Large intestine (tissue), 3 donors: ENCODE results near the gene ZNF275. TPM values are rescaled to one million over a fixed set of nuclear protein-coding genes. Genes with fewer than 3 reads are reported as not detected.
"Not testable (repeated sequence)": the region's sequence is repeated elsewhere in the genome, so short reads cannot be mapped to it uniquely, and the experiment has no call there.

Experiments
- DNase-seq, 2 donors: peaks; one replicate each; pipeline versions ENCODE4 v3.0.0 to v3.0.0-alpha.2; 2013
- H3K27ac ChIP-seq: one replicate; pipeline ENCODE4 v1.5.1; 2013; ENCODE audit warnings: low read length
- H3K27me3 ChIP-seq: 2 replicates; pipeline ENCODE4 v1.6.1; 2013; ENCODE audit warnings: low read length; ENCODE audit not compliant: control insufficient read depth, insufficient read depth
- H3K36me3 ChIP-seq: 2 replicates; pipeline ENCODE4 v1.6.1; 2013; ENCODE audit warnings: low read length; ENCODE audit not compliant: control insufficient read depth, insufficient read depth
- H3K4me1 ChIP-seq: one replicate; pipeline ENCODE4 v1.6.1; 2013; ENCODE audit warnings: low read length; ENCODE audit not compliant: control insufficient read depth, insufficient read depth
- H3K4me3 ChIP-seq: one replicate; pipeline ENCODE4 v1.5.1; 2013; ENCODE audit warnings: low read length
- H3K9me3 ChIP-seq: one replicate; pipeline ENCODE4 v1.6.1; 2013; ENCODE audit warnings: mild to moderate bottlenecking, low read depth, low read length, moderate library complexity; ENCODE audit not compliant: control insufficient read depth
- WGBS: methylation state at CpG from one replicate; pipeline ENCODE4 v1.1.5; 2013; ENCODE audit warnings: low lambda C conversion rate; ENCODE audit not compliant: insufficient coverage; 5-methylcytosine and 5-hydroxymethylcytosine counted together
- polyA plus RNA-seq: library from polyadenylated mRNA; unstranded; fragments of 120-200 nt; gene quantifications from one replicate; pipeline ENCODE4 v1.2.1, GENCODE V29; 2013

ZNF275 gene
- polyA plus RNA-seq, 1 donor = 9.7 TPM

DNA sequence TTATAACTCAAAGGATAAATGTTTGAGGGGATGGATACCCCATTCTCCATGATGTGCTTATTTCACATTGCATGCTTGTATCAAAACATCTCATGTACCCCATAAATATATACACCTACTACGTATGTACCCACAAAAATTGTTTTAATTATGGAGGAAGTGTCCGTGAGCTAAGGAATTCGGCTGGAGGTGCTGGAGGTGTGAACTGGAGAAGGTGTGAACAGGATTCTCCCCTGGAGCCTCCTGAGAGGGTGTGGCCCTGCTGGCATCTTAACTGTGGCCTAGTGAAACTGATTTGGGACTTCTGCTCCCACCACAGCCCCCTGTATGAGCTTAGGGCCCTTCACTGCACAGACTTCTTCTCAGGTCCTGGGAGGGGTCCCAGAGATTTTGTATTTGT lies 43.8 kb downstream of the ZNF275 start:
- no peak for DNase-seq
- Histone ChIP-seq H3K9me3 (no peaks in the 10 kb centered on the region), H3K4me1 (no peaks in the 10 kb centered on the region), H3K27ac (no peak overlapping the region), H3K36me3 (no peaks in the 10 kb centered on the region), H3K4me3 (no peak overlapping the region), H3K27me3 (no peaks in the 10 kb centered on the region)
- no CpG with 5 or more reads among the region's 3 CpGs for WGBS

DNA sequence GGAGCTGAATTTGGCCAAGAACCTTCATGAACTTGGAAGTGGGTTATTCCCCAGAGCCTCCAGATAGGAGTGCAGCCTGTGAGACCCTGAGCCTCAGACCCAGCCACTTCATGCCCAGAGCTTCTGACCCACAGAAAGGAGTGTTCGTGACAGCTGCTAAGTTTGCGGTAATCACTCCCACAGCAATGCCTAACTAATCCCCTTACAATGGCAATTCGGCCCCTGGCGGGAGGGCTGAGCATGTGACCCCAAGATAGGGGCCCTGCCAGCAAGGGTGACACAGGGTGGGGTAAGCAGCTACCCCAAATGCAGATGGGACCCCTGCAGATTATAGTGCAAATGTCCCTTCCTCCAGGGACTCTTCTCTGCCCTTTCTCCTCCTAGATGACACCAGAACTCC lies 44.7 kb downstream of the ZNF275 start:
- no peaks in the 10 kb centered on the region for H3K4me1 ChIP-seq
- no peaks in the 10 kb centered on the region for H3K36me3 ChIP-seq
- H3K4me3 ChIP-seq = no peak overlapping the region
- H3K27ac ChIP-seq = no peak overlapping the region
- no CpG with 5 or more reads among the region's 4 CpGs for WGBS
- H3K9me3 ChIP-seq = peaks cover 3% of the 10 kb centered on the region
- no peaks in the 10 kb centered on the region for H3K27me3 ChIP-seq
- DNase-seq = no peak

DNA sequence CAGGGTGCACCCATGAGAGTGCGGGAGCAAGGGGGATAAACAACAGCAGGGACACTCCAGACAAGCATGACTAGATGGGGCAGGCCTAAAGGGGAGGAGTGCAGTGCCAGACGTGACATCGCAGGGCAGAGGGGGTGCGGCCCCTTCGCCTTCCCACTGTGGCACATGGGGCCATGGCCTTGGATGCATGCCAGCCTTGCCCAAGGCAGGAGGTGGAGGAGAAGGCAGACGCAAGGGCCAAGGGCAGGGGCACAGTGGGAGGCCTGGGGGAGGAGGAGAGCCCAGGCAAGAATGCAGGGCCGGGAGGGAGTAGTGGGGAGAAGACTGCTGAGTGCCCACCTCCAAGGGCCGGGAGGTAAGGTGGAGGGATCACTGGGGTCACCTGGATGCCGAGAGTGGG lies 45.6 kb downstream of the ZNF275 start:
- no peak for DNase-seq
- WGBS = no CpG with 5 or more reads among the region's 9 CpGs
- Histone ChIP-seq H3K9me3 (peaks cover 4% of the 10 kb centered on the region), H3K27ac (no peak overlapping the region), H3K27me3 (no peaks in the 10 kb centered on the region), H3K4me3 (no peak overlapping the region), H3K4me1 (no peaks in the 10 kb centered on the region), H3K36me3 (no peaks in the 10 kb centered on the region)

DNA sequence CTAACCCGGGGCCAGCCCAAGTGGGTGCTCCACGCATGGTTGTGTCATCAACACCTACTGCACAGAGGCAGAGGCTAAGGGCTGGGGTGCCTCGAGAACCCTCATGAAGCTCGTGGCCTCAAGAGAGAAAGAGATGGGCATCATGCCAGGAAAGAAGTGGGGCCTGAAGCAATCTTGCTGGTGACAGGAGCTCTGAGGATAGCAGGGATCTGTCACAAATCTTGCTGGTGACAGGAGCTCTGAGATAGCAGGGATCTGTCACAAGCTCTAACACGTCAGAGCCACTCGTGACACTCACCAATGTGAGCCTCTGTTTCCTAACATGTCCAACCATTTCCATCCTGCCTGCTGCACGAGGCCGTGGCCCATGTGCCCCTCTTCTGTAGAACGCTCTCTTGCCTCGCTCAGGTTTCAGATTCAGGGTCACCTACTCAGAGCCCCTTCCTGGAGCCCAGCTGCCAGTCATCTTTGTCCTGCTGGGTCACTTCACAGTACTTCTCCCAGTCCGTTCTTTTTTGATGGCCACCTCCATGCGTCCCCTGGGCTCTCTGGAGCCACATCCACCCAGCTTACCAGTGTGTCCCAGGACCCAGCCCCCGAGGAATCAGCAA lies 46.1 kb downstream of the ZNF275 start:
- peak in 1 of 2 donors; percentile 9 for DNase-seq
- H3K4me1 ChIP-seq = no peaks in the 10 kb centered on the region
- H3K27me3 ChIP-seq = no peaks in the 10 kb centered on the region
- H3K27ac ChIP-seq = no peak overlapping the region
- no peaks in the 10 kb centered on the region for H3K36me3 ChIP-seq
- WGBS = no CpG with 5 or more reads among the region's 13 CpGs
- H3K9me3 ChIP-seq = peaks cover 4% of the 10 kb centered on the region
- no peak overlapping the region for H3K4me3 ChIP-seq

- Histone ChIP-seq H3K36me3 (no peaks in the 10 kb centered on the region), H3K27me3 (no peaks in the 10 kb centered on the region), H3K9me3 (peaks cover 4% of the 10 kb centered on the region), H3K4me3 (no peak overlapping the region), H3K27ac (no peak overlapping the region), H3K4me1 (no peaks in the 10 kb centered on the region)
- WGBS = no CpG with 5 or more reads among the region's 9 CpGs
- no peak for DNase-seq
Observed at GRCh38 chrX:153380691-153381090, 46.7 kb downstream of the ZNF275 start.

GRCh38 chrX:153381684-153382532 lies 48.0 kb downstream of the ZNF275 start:
- no peak overlapping the region for H3K4me3 ChIP-seq
- H3K27me3 ChIP-seq = no peaks in the 10 kb centered on the region
- no peaks in the 10 kb centered on the region for H3K4me1 ChIP-seq
- no CpG with 5 or more reads among the region's 12 CpGs for WGBS
- H3K27ac ChIP-seq = no peak overlapping the region
- no peaks in the 10 kb centered on the region for H3K36me3 ChIP-seq
- peaks cover 4% of the 10 kb centered on the region for H3K9me3 ChIP-seq
- DNase-seq = peak; percentile 35 to 50

GRCh38 chrX:153382563-153383482 lies 48.9 kb downstream of the ZNF275 start:
- Histone ChIP-seq H3K27me3 (no peaks in the 10 kb centered on the region), H3K27ac (no peak overlapping the region), H3K9me3 (peaks cover 4% of the 10 kb centered on the region), H3K4me1 (no peaks in the 10 kb centered on the region), H3K36me3 (no peaks in the 10 kb centered on the region), H3K4me3 (no peak overlapping the region)
- no CpG with 5 or more reads among the region's 3 CpGs for WGBS
- DNase-seq = no peak

GRCh38 chrX:153384390-153384789 lies 50.4 kb downstream of the ZNF275 start:
- WGBS = no CpG with 5 or more reads among the region's 6 CpGs
- H3K4me1 ChIP-seq = no peaks in the 10 kb centered on the region
- no peak overlapping the region for H3K27ac ChIP-seq
- no peak for DNase-seq
- no peak overlapping the region for H3K4me3 ChIP-seq
- no peaks in the 10 kb centered on the region for H3K27me3 ChIP-seq
- no peaks in the 10 kb centered on the region for H3K36me3 ChIP-seq
- peaks cover 4% of the 10 kb centered on the region for H3K9me3 ChIP-seq

DNA sequence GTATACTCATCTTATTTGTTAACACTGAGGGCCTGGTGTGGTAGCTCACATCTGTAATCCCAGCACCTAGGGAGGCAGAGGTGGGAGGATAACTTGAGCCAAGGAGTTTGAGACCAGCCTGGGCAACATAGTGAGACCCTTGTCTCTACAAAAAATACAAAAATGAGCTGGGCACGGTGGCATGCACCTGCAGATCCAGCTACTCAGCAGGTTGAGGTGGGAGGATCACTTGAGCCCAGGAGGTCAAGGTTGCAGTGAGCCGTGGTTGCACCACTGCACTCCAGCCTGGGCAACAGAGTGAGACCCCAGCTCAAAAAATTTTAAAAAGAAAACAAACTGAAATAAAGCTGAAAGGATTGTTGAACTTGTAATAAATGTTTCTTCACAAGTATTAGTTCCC lies 51.0 kb downstream of the ZNF275 start:
- H3K4me3 ChIP-seq, H3K27me3 ChIP-seq, H3K4me1 ChIP-seq, DNase-seq, H3K36me3 ChIP-seq, H3K9me3 ChIP-seq, H3K27ac ChIP-seq: not testable (repeated sequence)
- WGBS = no CpG with 5 or more reads among the region's 2 CpGs

- no peak overlapping the region for H3K4me3 ChIP-seq
- no peaks in the 10 kb centered on the region for H3K36me3 ChIP-seq
- no peak overlapping the region for H3K27ac ChIP-seq
- no peaks in the 10 kb centered on the region for H3K27me3 ChIP-seq
- no peak for DNase-seq
- H3K9me3 ChIP-seq = peaks cover 4% of the 10 kb centered on the region
- H3K4me1 ChIP-seq = no peaks in the 10 kb centered on the region
- no CpG with 5 or more reads among the region's 5 CpGs for WGBS
Observed at GRCh38 chrX:153386097-153386496, 52.1 kb downstream of the ZNF275 start.
